Activated T-cell treated with anti-CD3 and anti-CD28 coated beads, Interleukin-2, amount 50 U/mL, for 4 hours (primary cell): ENCODE measurements around the gene IKZF1. TPM values are rescaled to one million over a fixed set of nuclear protein-coding genes. Genes with fewer than 3 reads are reported as not detected.

Experiments
- ATAC-seq, 2 donors: fragments of 200-7000 bp; cut with Tn5 transposase; one replicate each; pipeline ENCODE4 v1.10.0; 2021
- DNase-seq: peaks from one replicate; pipeline ENCODE4 v3.0.0-alpha.2; 2020
- H3K27me3 Mint-ChIP-seq: one replicate; pipeline ENCODE4 v1.8.0; 2021; ENCODE audit warnings: low read depth, mixed read lengths
- H3K36me3 Mint-ChIP-seq: one replicate; pipeline ENCODE4 v1.8.0; 2022; ENCODE audit warnings: mixed read lengths; ENCODE audit not compliant: insufficient read depth
- H3K4me1 Mint-ChIP-seq: one replicate; pipeline ENCODE4 v1.8.0; 2021; ENCODE audit warnings: low read depth, mixed read lengths
- H3K4me3 Mint-ChIP-seq: one replicate; pipeline ENCODE4 v1.8.0; 2021; ENCODE audit warnings: mild to moderate bottlenecking, moderate library complexity, mixed read lengths
- H3K9me3 Mint-ChIP-seq: one replicate; pipeline ENCODE4 v1.8.0; 2021; ENCODE audit warnings: mixed read lengths
- total RNA-seq, 3 donors: library from RNA; stranded (reverse); gene quantifications; one replicate each; pipeline ENCODE4 v1.2.1, GENCODE V29; 2021

Gene IKZF1
- total RNA-seq, 3 donors from 2014 or later = 168 to 229 (median 228) TPM

- Mint-ChIP-seq H3K36me3 (peaks cover under 1% of the 10 kb centered on the region), H3K27me3 (no peaks in the 10 kb centered on the region), H3K9me3 (no peaks in the 10 kb centered on the region), H3K4me1 (no peaks in the 10 kb centered on the region), H3K4me3 (no peak overlapping the region)
- ATAC-seq (no peak), DNase-seq (no peak)
Observed at GRCh38 chr7:50431722-50432305, 127.3 kb downstream of the IKZF1 start.

- Mint-ChIP-seq H3K4me1 (no peaks in the 10 kb centered on the region), H3K4me3 (no peak overlapping the region), H3K27me3 (no peaks in the 10 kb centered on the region), H3K9me3 (peaks cover 3% of the 10 kb centered on the region), H3K36me3 (peaks cover 22% of the 10 kb centered on the region)
- DNase-seq (no peak), ATAC-seq (no peak)
Observed at GRCh38 chr7:50436133-50436806, 131.8 kb downstream of the IKZF1 start.

GRCh38 chr7:50446542-50446960 is 142.0 kb downstream of the IKZF1 start:
- Mint-ChIP-seq H3K4me1 (peaks cover 33% of the 10 kb centered on the region), H3K4me3 (no peak overlapping the region), H3K9me3 (no peaks in the 10 kb centered on the region), H3K36me3 (peaks cover 32% of the 10 kb centered on the region), H3K27me3 (no peaks in the 10 kb centered on the region)
- DNase-seq (no peak), ATAC-seq (peak in 1 of 2 donors; percentile 9)

- H3K4me3 Mint-ChIP-seq = peak overlapping the region; percentile 91
- peaks cover 33% of the 10 kb centered on the region for H3K4me1 Mint-ChIP-seq
- peaks cover 4% of the 10 kb centered on the region for H3K27me3 Mint-ChIP-seq
- no peaks in the 10 kb centered on the region for H3K9me3 Mint-ChIP-seq
- ATAC-seq = peak; percentile 8 to 37
- no peak for DNase-seq
- peaks cover 25% of the 10 kb centered on the region for H3K36me3 Mint-ChIP-seq
Observed at GRCh38 chr7:50448823-50449222, 144.3 kb downstream of the IKZF1 start.

- DNase-seq = no peak
- Mint-ChIP-seq H3K4me1 (peaks cover 33% of the 10 kb centered on the region), H3K27me3 (peaks cover 4% of the 10 kb centered on the region), H3K9me3 (no peaks in the 10 kb centered on the region), H3K4me3 (peak overlapping the region; percentile 91), H3K36me3 (peaks cover 21% of the 10 kb centered on the region)
- peak; percentile 3 to 5 for ATAC-seq
Observed at GRCh38 chr7:50449501-50449880, 145.0 kb downstream of the IKZF1 start.

- ATAC-seq = peak; percentile 90 to 93
- peaks cover 4% of the 10 kb centered on the region for H3K27me3 Mint-ChIP-seq
- no peaks in the 10 kb centered on the region for H3K9me3 Mint-ChIP-seq
- DNase-seq = peak; percentile 82
- peak within 1 kb of the TSS; percentile 91 for H3K4me3 Mint-ChIP-seq
- peaks cover 20% of the 10 kb centered on the region for H3K36me3 Mint-ChIP-seq
- peaks cover 33% of the 10 kb centered on the region for H3K4me1 Mint-ChIP-seq
Observed at GRCh38 chr7:50449881-50450589, 145.5 kb downstream of the IKZF1 start, which contains the start of gene FIGNL1. TSS of gene FIGNL1 (minus strand) at chr7:50450350. CDS start at chr7:50447287, 3,063 bp downstream.

- Mint-ChIP-seq H3K9me3 (no peaks in the 10 kb centered on the region), H3K4me3 (peak overlapping the region; percentile 91), H3K27me3 (peaks cover 4% of the 10 kb centered on the region), H3K36me3 (peaks cover 16% of the 10 kb centered on the region), H3K4me1 (peaks cover 33% of the 10 kb centered on the region)
- DNase-seq (no peak), ATAC-seq (peak; percentile 9 to 19)
Observed at GRCh38 chr7:50450590-50451032, 146.1 kb downstream of the IKZF1 start.

Other genes starting within 250 kb of the IKZF1 start
- not detected for gene ZPBP, start 211.5 kb upstream of the IKZF1 start, total RNA-seq
- gene FIGNL1, start 145.6 kb downstream of the IKZF1 start, total RNA-seq = 10 to 100 TPM; 27.9 to 40.7 (median 35.1) TPM